ENCODE data around the gene NFKBIZ. TPM values are rescaled to one million over a fixed set of nuclear protein-coding genes. Genes with fewer than 3 reads are reported as not detected.

NFKBIZ gene
- total and polyA plus RNA-seq, 9 of the 15 experiments (the other 6 are each of a cell fraction or from before 2014, with no cell fraction given): 1.2 to 13.7 (median 5.7) TPM

- peaks cover 0 to 8% of the 10 kb centered on the region in 2 experiments; a peak in 3 of 5 replicates for H3K4me1 ChIP-seq (replicated peaks in 1 of 2; ENCODE audit: control insufficient read depth in 2 of 2, insufficient read depth in 2 of 2, low read length in 2 of 2)
- intact Hi-C loops (cut with micrococcal nuclease): no loop called here
- no peak for FAIRE-seq
- ATAC-seq: no peak
- no peak overlapping the region for H2AFZ ChIP-seq (ENCODE audit: low read depth, low read length)
- H3K4me3 ChIP-seq: no peak overlapping the region
- no peaks in the 10 kb centered on the region for H4K20me1 ChIP-seq (replicated peaks; ENCODE audit: control insufficient read depth, insufficient read depth, low read length)
- no peaks in the 10 kb centered on the region for H3K9me3 ChIP-seq (replicated peaks; ENCODE audit: control insufficient read depth, insufficient read depth, low read depth, low read length)
- DNase-seq (ENCODE audit: extremely low read depth in 1 of 4, low spot score in 3 of 4): peak in 1 of 4 experiments; percentile 8
- no peak for TF ChIP-seq KAT7 (CRISPR knock-in tag; IDR thresholded peaks at IDR 0.05; ENCODE audit: borderline replicate concordance)
- TF ChIP-seq ZNF224 (CRISPR knock-in tag; IDR thresholded peaks at IDR 0.05): no peak
- TF ChIP-seq ZBTB9 (CRISPR knock-in tag; IDR thresholded peaks at IDR 0.05): no peak
- no peak for TF ChIP-seq ZBTB11 (CRISPR knock-in tag; IDR thresholded peaks at IDR 0.05)
- no peak for TF ChIP-seq ARID4B (CRISPR knock-in tag; IDR thresholded peaks at IDR 0.05)
- TF ChIP-seq HMBOX1 (IDR thresholded peaks at IDR 0.05): no peak
- no peak for TF ChIP-seq POLR2H (tag; IDR thresholded peaks at IDR 0.05; ENCODE audit: low read depth)
- no peak for TF ChIP-seq ZNF197 (CRISPR knock-in tag; IDR thresholded peaks at IDR 0.05; ENCODE audit: low read depth)
- no peak for TF ChIP-seq ARID2 (IDR thresholded peaks at IDR 0.05)
- no peak for TF ChIP-seq TOE1 (IDR thresholded peaks at IDR 0.05; ENCODE audit: borderline replicate concordance)
- TF ChIP-seq TOE1 (CRISPR knock-in tag; IDR thresholded peaks at IDR 0.05; ENCODE audit: borderline replicate concordance, low read depth): no peak
- no peak for TF ChIP-seq ZNF644 (tag; IDR thresholded peaks at IDR 0.05; ENCODE audit: low read depth)
- ChIA-PET CTCF (ENCODE audit: low intra/inter-chr PET ratio) (no interaction called here), POLR2A (interaction anchor here (0.9 to 1.5 kb wide), 3 partner anchors 11 to 18 kb away, joined by 3 to 4 read pairs (median 3); partner anchors contain the start of gene NFKBIZ)
- BruUV-seq (replicated peaks): no TSS peak
- no peaks in the 10 kb centered on the region for H3K79me2 ChIP-seq (ENCODE audit: control insufficient read depth, insufficient read depth, low read length)
- no peaks in the 10 kb centered on the region for H3K36me3 ChIP-seq (ENCODE audit: control insufficient read depth, insufficient read depth, low read length)
- in situ Hi-C loops (cut with MboI): no loop called here
- no peak overlapping the region for H3K27ac ChIP-seq (ENCODE audit: extremely low read depth, low read depth, low read length)
- H3K27me3 ChIP-seq (ENCODE audit: control insufficient read depth in 2 of 2, insufficient read depth in 2 of 2, low read length in 2 of 2): no peaks in the 10 kb centered on the region
- no peaks in the 10 kb centered on the region for H3K9me1 ChIP-seq (ENCODE audit: control insufficient read depth, insufficient read depth, low read length)
- no peak overlapping the region for H3K4me2 ChIP-seq (ENCODE audit: insufficient read depth, low read length)
- H3K9ac ChIP-seq (ENCODE audit: insufficient read depth in 1 of 2, low read depth in 2 of 2, low read length in 2 of 2): no peak overlapping the region
These were observed 18.2 kb downstream of the NFKBIZ start for GRCh38 chr3:101867511-101867910.
